Heart right ventricle (tissue), 16 donors: ENCODE results near the gene LRRC8E. TPM values are rescaled to one million over a fixed set of nuclear protein-coding genes. Genes with fewer than 3 reads are reported as not detected.

Source experiments
- ATAC-seq, 8 donors: fragments of 200-7000 bp; cut with Tn5 transposase; one replicate each; pipeline ENCODE4 v1.9.1; 2020; ENCODE audit warnings: mild to moderate bottlenecking in 8 of 8, moderate library complexity in 8 of 8, moderate number of reproducible peaks in 1 of 8
- DNase-seq, 2 donors: peaks; one replicate each; pipeline ENCODE4 v3.0.0-alpha.2; 2020
- H3K27ac ChIP-seq, 10 donors: fragments of 200-600 bp; sonication (generic) in 2 of 10; one replicate each; pipeline versions ENCODE4 v1.5.0 to v1.8.0; 2020 to 2022; ENCODE audit warnings: mild to moderate bottlenecking in 3 of 10
- H3K27me3 ChIP-seq, 7 donors: fragments of 200-600 bp; one replicate each; pipeline ENCODE4 v1.8.0; 2021 to 2022; ENCODE audit warnings: mild to moderate bottlenecking in 2 of 7
- H3K36me3 ChIP-seq, 9 donors: fragments of 200-600 bp; sonication (generic) in 1 of 9; one replicate each; pipeline versions ENCODE4 v1.5.0 to v1.8.0; 2020 to 2022; ENCODE audit warnings: mild to moderate bottlenecking in 2 of 9
- H3K4me1 ChIP-seq, 9 donors: fragments of 200-600 bp; sonication (generic) in 1 of 9; one replicate each; pipeline versions ENCODE4 v1.5.0 to v1.8.0; 2020 to 2022; ENCODE audit warnings: mild to moderate bottlenecking in 4 of 9
- H3K4me3 ChIP-seq, 10 donors: fragments of 200-600 bp; sonication (generic) in 2 of 10; one replicate each; pipeline versions ENCODE4 v1.5.0 to v1.8.0; 2020 to 2022; ENCODE audit warnings: mild to moderate bottlenecking in 7 of 10, moderate library complexity in 2 of 10
- H3K9me3 ChIP-seq, 11 donors: fragments of 200-600 bp in 10 of 11; sonication (generic) in 2 of 11; one replicate each; pipeline versions ENCODE4 v1.5.0 to v1.8.0; 2013 to 2022; ENCODE audit warnings: mild to moderate bottlenecking in 2 of 11, control low read depth in 1 of 11, moderate library complexity in 1 of 11
- CTCF ChIP-seq, 9 donors: fragments of 200-600 bp; sonication (generic) in 2 of 9; IDR thresholded peaks; one replicate each; pipeline versions ENCODE4 v1.5.0 to v1.8.0; 2021 to 2022; ENCODE audit warnings: antibody characterized with exemption in 9 of 9, mild to moderate bottlenecking in 5 of 9, moderate library complexity in 1 of 9
- WGBS, 2 donors: extraction: QIAGEN DNeasy Blood & Tissue Kit; methylation state at CpG; one replicate each; pipeline ENCODE4 v1.1.7; 2013; ENCODE audit warnings: inconsistent platforms in 1 of 2; 5-methylcytosine and 5-hydroxymethylcytosine counted together
- intact Hi-C, 10 donors: fragments of 100-400 bp; cut with DNase I; formaldehyde crosslinking; loops; one replicate each; pipeline versions ENCODE4 v1.11.1 to v1.14.2; 2022
- polyA plus RNA-seq, 2 donors: library from polyadenylated mRNA; stranded (reverse); fragments of 200-250 nt; gene quantifications; one replicate each; pipeline ENCODE4 v1.2.3, GENCODE V29; 2013
- total RNA-seq, 10 donors: library from RNA; stranded (reverse); fragmentation: NEBNext Ultra II Directional in 3 of 10; extraction: Animal tissue kit (Norgen Biotek cat#: 25700) in 3 of 10; gene quantifications; one replicate each; pipeline versions ENCODE4 v1.2.1 to v1.2.4, GENCODE V29; 2021 to 2023
- donor health status: Arrhythmogenic right ventricular cardiomyopathy.
- donor health status: ischemic (EF 13 %, LVEDD 7.1; RV severe dilation, severe dysfunction).
- donor health status: healthy with polysubstance abuse.
- donor health status: DM: no; HTN: yes; CAD: no.
- donor health status: DM: no; HTN: no; CAD: no.
- donor health status: ischemic (EF 25% LVEDD 6.9; RV normal size, moderate dysfunction).
- donor health status: ischemic (EF 25% LVEDD 5.7; RV mildly dilated, moderate dysfunction).
- donor health status: healthy.
- donor health status: DM: yes; HTN: yes; CAD: no.
- donor health status: Ischemic cardiomyopathy.
- donor health status: ischemic (EF 35%, LVEDD 5.7; RV mildly dilated, moderate dysfunction).
- donor health status: nonischemic (EF 11% LVEDD 7.7; RV severe dilation, severe dysfunction).
- donor health status: DM: yes; HTN: yes; CAD: no.
- donor health status: PGD.
- donor health status: ischemic (EF 29% LVEDD 5.4; RV normal size, mild dysfunction).
- donor health status: nonischemic (EF 23%, LVEDD 6.1; RV moderate dilation, normal function).

LRRC8E gene
- total and polyA plus RNA-seq, 12 donors: 0.33 to 3.3 (median 0.99) TPM

- peak; percentile 100 for DNase-seq
- WGBS, 2 donors: 0% methylated on average over 79 to 89 of the region's 89 CpGs
- peak in 8 of 9 donors; percentile 38 to 86 (median 64) for TF ChIP-seq CTCF (IDR thresholded peaks at IDR 0.05)
- Histone ChIP-seq H3K4me3 (peak within 1 kb of the TSS; percentile 78 to 98 (median 88)), H3K36me3 (peaks cover 0 to 20% (median 0%) of the 10 kb centered on the region in 9 donors), H3K27me3 (peaks cover 0 to 5% (median 0%) of the 10 kb centered on the region in 7 donors), H3K9me3 (no peaks in the 10 kb centered on the region), H3K4me1 (peaks cover 14 to 54% (median 38%) of the 10 kb centered on the region in 9 donors), H3K27ac (peak within 1 kb of the TSS; percentile 72 to 93 (median 85))
- ATAC-seq: peak; percentile 86 to 96 (median 92)
- intact Hi-C loops: loop anchor here in 2 of 10 donors (1.0 to 5.0 kb wide), 2 partner anchors 17 to 51 kb away; partner anchors contain the start of gene SNAPC2 (in 1 of the 2)
These were observed 15.1 kb downstream of the LRRC8E start, which contains the start of gene MAP2K7 for GRCh38 chr19:7903244-7904073. Gene MAP2K7, plus strand, starts transcription at chr19:7903877. Its CDS starts 68 bp downstream, at chr19:7903945.

- DNase-seq (no peak), ATAC-seq (peak; percentile 11 to 57 (median 28))
- intact Hi-C loops: loop anchor here in 1 of 10 donors (5.0 kb wide), 1 partner anchor 52 kb away; no protein-coding TSS in a partner anchor
- peak overlapping the region; percentile 72 to 93 (median 85) for H3K27ac ChIP-seq
- H3K4me1 ChIP-seq: peaks cover 14 to 62% (median 41%) of the 10 kb centered on the region in 9 donors
- H3K4me3 ChIP-seq: peak overlapping the region; percentile 78 to 98 (median 88)
- no peaks in the 10 kb centered on the region for H3K9me3 ChIP-seq
- 11 to 14% methylated on average over 46 to 65 of the region's 68 CpGs for WGBS, 2 donors
- peaks cover 0 to 25% (median 0%) of the 10 kb centered on the region in 9 donors for H3K36me3 ChIP-seq
- no peak for TF ChIP-seq CTCF (IDR thresholded peaks at IDR 0.05)
- H3K27me3 ChIP-seq: peaks cover 0 to 5% (median 0%) of the 10 kb centered on the region in 7 donors
These were observed 16.0 kb downstream of the LRRC8E start for GRCh38 chr19:7904074-7905020.

GRCh38 chr19:7905268-7905667 lies 17.0 kb downstream of the LRRC8E start:
- H3K4me1 ChIP-seq: peaks cover 14 to 62% (median 41%) of the 10 kb centered on the region in 9 donors
- intact Hi-C loops: no loop called here
- H3K27me3 ChIP-seq: peaks cover 0 to 4% (median 0%) of the 10 kb centered on the region in 7 donors
- H3K36me3 ChIP-seq: peaks cover 0 to 34% (median 6%) of the 10 kb centered on the region in 9 donors
- peak overlapping the region in 8 of 10 donors; percentile 82 to 96 (median 88) for H3K4me3 ChIP-seq
- no peaks in the 10 kb centered on the region for H3K9me3 ChIP-seq
- H3K27ac ChIP-seq: no peak overlapping the region
- TF ChIP-seq CTCF (IDR thresholded peaks at IDR 0.05): no peak
- ATAC-seq: no peak
- 69 to 70% methylated on average over 10 of the region's 10 CpGs for WGBS, 2 donors
- no peak for DNase-seq
